Neural cell (in vitro differentiated cells): Measurements from ENCODE around the gene NEBL. TPM values are rescaled to one million over a fixed set of nuclear protein-coding genes. Genes with fewer than 3 reads are reported as not detected.
"Not testable (repeated sequence)": the region's sequence is repeated elsewhere in the genome, so short reads cannot be mapped to it uniquely, and the experiment has no call there.

Experiments used
- H2AFZ ChIP-seq: fragments of 200-600, 300-800 bp; sonication (generic), shearing (Covaris generic); 2 replicates; pipeline ENCODE4 v1.6.0; 2014; ENCODE audit warnings: low read depth, mild to moderate bottlenecking, antibody characterized with exemption, low read length, moderate library complexity
- H3F3A ChIP-seq: fragments of 200-600 bp; shearing (Covaris generic); 2 replicates; pipeline ENCODE4 v1.6.1; 2016; ENCODE audit warnings: mild to moderate bottlenecking, moderate library complexity, mixed read lengths, antibody characterized with exemption, low read length; ENCODE audit not compliant: insufficient read depth, poor library complexity, severe bottlenecking
- H3K27ac ChIP-seq: fragments of 200-600, 300-800 bp; sonication (generic), shearing (Covaris generic); 2 replicates; pipeline ENCODE4 v1.5.1; 2014; ENCODE audit warnings: mild to moderate bottlenecking, low read length, moderate library complexity
- H3K27me3 ChIP-seq: fragments of 300-800, 200-600 bp; sonication (generic), shearing (Covaris generic); 2 replicates; pipeline ENCODE4 v1.6.0; 2014; ENCODE audit warnings: mild to moderate bottlenecking, low read depth, low read length, moderate library complexity; ENCODE audit not compliant: insufficient read depth
- H3K36me3 ChIP-seq: fragments of 300-800, 200-600 bp; sonication (generic), shearing (Covaris generic); 2 replicates; pipeline ENCODE4 v1.5.1; 2014; ENCODE audit warnings: mild to moderate bottlenecking, antibody characterized with exemption, low read length, moderate library complexity; ENCODE audit not compliant: insufficient read depth
- H3K4me2 ChIP-seq: fragments of 300-800, 200-600 bp; sonication (generic), shearing (Covaris generic); 2 replicates; pipeline ENCODE4 v1.6.0; 2014; ENCODE audit warnings: mild to moderate bottlenecking, low read length
- H3K4me3 ChIP-seq: fragments of 300-800, 200-600 bp; sonication (generic), shearing (Covaris generic); 2 replicates; pipeline ENCODE4 v1.5.1; 2014; ENCODE audit warnings: mild to moderate bottlenecking, low read length, moderate library complexity
- H3K79me2 ChIP-seq: fragments of 200-600 bp; shearing (Covaris generic); replicated peaks from 2 replicates; pipeline ENCODE4 v1.6.0; 2014; ENCODE audit warnings: mild to moderate bottlenecking, low read length, moderate library complexity; ENCODE audit not compliant: insufficient read depth
- H3K9ac ChIP-seq: fragments of 300-800, 200-600 bp; sonication (generic), shearing (Covaris generic); 2 replicates; pipeline ENCODE4 v1.6.1; 2016; ENCODE audit warnings: mild to moderate bottlenecking, low read length, mixed read lengths
- H3K9me2 ChIP-seq: fragments of 200-600 bp; shearing (Covaris generic); 2 replicates; pipeline ENCODE4 v1.6.1; 2016; ENCODE audit warnings: mild to moderate bottlenecking, low read length, mixed read lengths; ENCODE audit not compliant: insufficient read depth
- H3K9me3 ChIP-seq: fragments of 200-600, 300-800 bp; sonication (generic), shearing (Covaris generic); 2 replicates; pipeline ENCODE4 v1.6.1; 2016; ENCODE audit warnings: mild to moderate bottlenecking, mixed run types, low read length, moderate library complexity, mixed read lengths
- H4K20me1 ChIP-seq: fragments of 200-600 bp; shearing (Covaris generic); 2 replicates; pipeline ENCODE4 v1.6.1; 2016; ENCODE audit warnings: mild to moderate bottlenecking, mixed run types; ENCODE audit not compliant: insufficient read depth
- EP300 ChIP-seq: fragments of 450-650 bp; conservative IDR thresholded peaks from 2 replicates; pipeline ENCODE4 v1.6.1; 2014; ENCODE audit warnings: antibody characterized with exemption, mild to moderate bottlenecking, moderate library complexity; ENCODE audit not compliant: poor library complexity, severe bottlenecking
- EZH2 ChIP-seq: fragments of 200-600, 300-800 bp; shearing (Covaris generic), sonication (generic); IDR thresholded peaks from 2 replicates; pipeline ENCODE4 v1.6.1; 2014; ENCODE audit warnings: antibody characterized with exemption, low read length, borderline replicate concordance, mild to moderate bottlenecking; ENCODE audit not compliant: insufficient read depth, poor library complexity, severe bottlenecking
- MXI1 ChIP-seq: fragments of 450-650 bp; conservative IDR thresholded peaks from 2 replicates; pipeline ENCODE4 v1.6.1; 2014; ENCODE audit warnings: antibody characterized with exemption, mild to moderate bottlenecking; ENCODE audit not compliant: poor library complexity, severe bottlenecking
- POLR2AphosphoS5 ChIP-seq: IDR thresholded peaks from 2 replicates; pipeline ENCODE4 v1.6.1; 2012
- RAD21 ChIP-seq: fragments of 450-650 bp; conservative IDR thresholded peaks from 2 replicates; pipeline ENCODE4 v1.6.1; 2014; ENCODE audit warnings: antibody characterized with exemption, mild to moderate bottlenecking, moderate library complexity
- SMC3 ChIP-seq: fragments of 450-650 bp; conservative IDR thresholded peaks from 2 replicates; pipeline ENCODE4 v1.6.1; 2014; ENCODE audit warnings: antibody characterized with exemption, mild to moderate bottlenecking, moderate library complexity; ENCODE audit not compliant: poor library complexity
- TAF1 ChIP-seq: IDR thresholded peaks from 2 replicates; pipeline ENCODE4 v1.6.1; 2012; ENCODE audit warnings: low read depth
- polyA plus RNA-seq: library from polyadenylated mRNA; depleted of rRNA; stranded (reverse); fragments of >200 nt; gene quantifications from 2 replicates; pipeline ENCODE4 v1.2.3, GENCODE V29; 2014
- TF ChIP-seq, protein P1 (sequence below): IDR thresholded peaks from 2 replicates; pipeline ENCODE4 v1.6.1; 2012; ENCODE audit warnings: borderline replicate concordance
- TF ChIP-seq, protein P2 (sequence below): fragments of 450-650 bp; IDR thresholded peaks from 2 replicates; pipeline ENCODE4 v1.5.1; 2014; ENCODE audit warnings: antibody characterized with exemption, mild to moderate bottlenecking, moderate library complexity; ENCODE audit not compliant: poor library complexity, severe bottlenecking

NEBL gene
- polyA plus RNA-seq, 1 donor from 2014 or later, result 16.3 TPM

- no peak for TF ChIP-seq SMC3
- no peak for TF ChIP-seq EZH2
- no peak for TF ChIP-seq EP300
- no peak for TF ChIP-seq TAF1
- TF ChIP-seq RAD21, result no peak
- TF ChIP-seq, protein P1, sequence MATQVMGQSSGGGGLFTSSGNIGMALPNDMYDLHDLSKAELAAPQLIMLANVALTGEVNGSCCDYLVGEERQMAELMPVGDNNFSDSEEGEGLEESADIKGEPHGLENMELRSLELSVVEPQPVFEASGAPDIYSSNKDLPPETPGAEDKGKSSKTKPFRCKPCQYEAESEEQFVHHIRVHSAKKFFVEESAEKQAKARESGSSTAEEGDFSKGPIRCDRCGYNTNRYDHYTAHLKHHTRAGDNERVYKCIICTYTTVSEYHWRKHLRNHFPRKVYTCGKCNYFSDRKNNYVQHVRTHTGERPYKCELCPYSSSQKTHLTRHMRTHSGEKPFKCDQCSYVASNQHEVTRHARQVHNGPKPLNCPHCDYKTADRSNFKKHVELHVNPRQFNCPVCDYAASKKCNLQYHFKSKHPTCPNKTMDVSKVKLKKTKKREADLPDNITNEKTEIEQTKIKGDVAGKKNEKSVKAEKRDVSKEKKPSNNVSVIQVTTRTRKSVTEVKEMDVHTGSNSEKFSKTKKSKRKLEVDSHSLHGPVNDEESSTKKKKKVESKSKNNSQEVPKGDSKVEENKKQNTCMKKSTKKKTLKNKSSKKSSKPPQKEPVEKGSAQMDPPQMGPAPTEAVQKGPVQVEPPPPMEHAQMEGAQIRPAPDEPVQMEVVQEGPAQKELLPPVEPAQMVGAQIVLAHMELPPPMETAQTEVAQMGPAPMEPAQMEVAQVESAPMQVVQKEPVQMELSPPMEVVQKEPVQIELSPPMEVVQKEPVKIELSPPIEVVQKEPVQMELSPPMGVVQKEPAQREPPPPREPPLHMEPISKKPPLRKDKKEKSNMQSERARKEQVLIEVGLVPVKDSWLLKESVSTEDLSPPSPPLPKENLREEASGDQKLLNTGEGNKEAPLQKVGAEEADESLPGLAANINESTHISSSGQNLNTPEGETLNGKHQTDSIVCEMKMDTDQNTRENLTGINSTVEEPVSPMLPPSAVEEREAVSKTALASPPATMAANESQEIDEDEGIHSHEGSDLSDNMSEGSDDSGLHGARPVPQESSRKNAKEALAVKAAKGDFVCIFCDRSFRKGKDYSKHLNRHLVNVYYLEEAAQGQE, result no peak
- TF ChIP-seq, protein P2, sequence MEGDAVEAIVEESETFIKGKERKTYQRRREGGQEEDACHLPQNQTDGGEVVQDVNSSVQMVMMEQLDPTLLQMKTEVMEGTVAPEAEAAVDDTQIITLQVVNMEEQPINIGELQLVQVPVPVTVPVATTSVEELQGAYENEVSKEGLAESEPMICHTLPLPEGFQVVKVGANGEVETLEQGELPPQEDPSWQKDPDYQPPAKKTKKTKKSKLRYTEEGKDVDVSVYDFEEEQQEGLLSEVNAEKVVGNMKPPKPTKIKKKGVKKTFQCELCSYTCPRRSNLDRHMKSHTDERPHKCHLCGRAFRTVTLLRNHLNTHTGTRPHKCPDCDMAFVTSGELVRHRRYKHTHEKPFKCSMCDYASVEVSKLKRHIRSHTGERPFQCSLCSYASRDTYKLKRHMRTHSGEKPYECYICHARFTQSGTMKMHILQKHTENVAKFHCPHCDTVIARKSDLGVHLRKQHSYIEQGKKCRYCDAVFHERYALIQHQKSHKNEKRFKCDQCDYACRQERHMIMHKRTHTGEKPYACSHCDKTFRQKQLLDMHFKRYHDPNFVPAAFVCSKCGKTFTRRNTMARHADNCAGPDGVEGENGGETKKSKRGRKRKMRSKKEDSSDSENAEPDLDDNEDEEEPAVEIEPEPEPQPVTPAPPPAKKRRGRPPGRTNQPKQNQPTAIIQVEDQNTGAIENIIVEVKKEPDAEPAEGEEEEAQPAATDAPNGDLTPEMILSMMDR, result no peak
- no peak for TF ChIP-seq POLR2AphosphoS5
- TF ChIP-seq MXI1, result no peak
- no peak overlapping the region for H3K9ac ChIP-seq
These were observed 48.6 kb upstream of the NEBL start for GRCh38 chr10:20945546-20946332.

GRCh38 chr10:20944789-20945502, 47.8 kb upstream of the NEBL start:
- no peaks in the 10 kb centered on the region for H3K9me3 ChIP-seq
- no peak overlapping the region for H3K4me3 ChIP-seq
- no peaks in the 10 kb centered on the region for H3K36me3 ChIP-seq
- H3K9me2 ChIP-seq, result no peaks in the 10 kb centered on the region
- H4K20me1 ChIP-seq, result no peaks in the 10 kb centered on the region
- H3K79me2 ChIP-seq, result no peaks in the 10 kb centered on the region
- H3F3A ChIP-seq, result no peaks in the 10 kb centered on the region
- H3K27me3 ChIP-seq, result no peaks in the 10 kb centered on the region
- no peak overlapping the region for H3K27ac ChIP-seq
- no peak for TF ChIP-seq POLR2AphosphoS5
- no peak overlapping the region for H3K4me2 ChIP-seq
- H2AFZ ChIP-seq, result no peak overlapping the region
- H3K9ac ChIP-seq, result no peak overlapping the region

More at GRCh38 chr10:20945546-20946332, 48.6 kb upstream of the NEBL start:
- H3K36me3 ChIP-seq, result no peaks in the 10 kb centered on the region
- no peaks in the 10 kb centered on the region for H3K9me2 ChIP-seq
- H2AFZ ChIP-seq, result no peak overlapping the region
- no peak overlapping the region for H3K4me2 ChIP-seq
- H3K79me2 ChIP-seq, result no peaks in the 10 kb centered on the region
- H3F3A ChIP-seq, result no peaks in the 10 kb centered on the region
- H3K27me3 ChIP-seq, result no peaks in the 10 kb centered on the region
- H3K9me3 ChIP-seq, result no peaks in the 10 kb centered on the region
- H3K4me3 ChIP-seq, result no peak overlapping the region
- no peaks in the 10 kb centered on the region for H4K20me1 ChIP-seq
- no peak overlapping the region for H3K27ac ChIP-seq

DNA sequence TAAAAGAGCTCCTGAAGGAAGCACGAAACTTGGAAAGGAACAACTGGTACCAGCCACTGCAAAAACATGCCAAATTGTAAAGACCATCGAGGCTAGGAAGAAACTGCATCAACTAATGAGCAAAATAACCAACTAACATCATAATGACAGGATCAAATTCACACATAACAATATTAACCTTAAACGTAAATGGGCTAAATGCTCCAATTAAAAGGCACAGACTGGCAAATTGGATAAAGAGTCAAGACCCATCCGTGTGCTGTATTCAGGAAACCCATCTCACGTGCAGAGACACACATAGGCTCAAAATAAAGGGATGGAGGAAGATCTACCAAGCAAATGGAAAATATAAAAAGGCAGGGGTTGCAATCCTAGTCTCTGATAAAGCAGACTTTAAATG, 42.3 kb upstream of the NEBL start:
- not testable (repeated sequence) for H3K4me2 ChIP-seq, H2AFZ ChIP-seq, H3K9me3 ChIP-seq

More for the DNA sequence above, 42.3 kb upstream of the NEBL start:
- not testable (repeated sequence) for H3K36me3 ChIP-seq, H3K9me2 ChIP-seq, H3K79me2 ChIP-seq, H4K20me1 ChIP-seq, H3K9ac ChIP-seq, H3K27ac ChIP-seq, H3K27me3 ChIP-seq, H3F3A ChIP-seq, H3K4me3 ChIP-seq
